H1 (cell line): ENCODE measurements around the gene CUL4A.

ENCODE experiments used
- POLR2AphosphoS5 ChIP-seq: IDR thresholded peaks from 2 replicates; pipeline ENCODE4 v1.6.1; 2011; ENCODE audit warnings: low read depth, low read length
- RFX5 ChIP-seq: IDR thresholded peaks from 2 replicates; pipeline ENCODE4 v1.6.1; 2011; ENCODE audit warnings: low read depth, low read length, improper control_type of control experiment, borderline replicate concordance
- TAF1 ChIP-seq: IDR thresholded peaks from 2 replicates; pipeline ENCODE4 v1.6.1; 2011; ENCODE audit warnings: mild to moderate bottlenecking, low read depth, low read length
- TF ChIP-seq, protein P1 (sequence below), 3 experiments: IDR thresholded peaks; 1 replicate in 2 of 3; 2 replicates in 1 of 3; pipeline versions ENCODE4 v1.5.1 to v1.6.1; 2011; ENCODE audit warnings: low read length in 3 of 3, mild to moderate bottlenecking in 3 of 3, inconsistent platforms in 2 of 3, low read depth in 1 of 3, moderate library complexity in 1 of 3; ENCODE audit not compliant: insufficient read depth in 1 of 3; ENCODE audit errors: control extremely low read depth in 1 of 3
- TF ChIP-seq, protein P2 (sequence below): IDR thresholded peaks from 2 replicates; pipeline ENCODE4 v1.6.1; 2012; ENCODE audit warnings: inconsistent platforms

DNA sequence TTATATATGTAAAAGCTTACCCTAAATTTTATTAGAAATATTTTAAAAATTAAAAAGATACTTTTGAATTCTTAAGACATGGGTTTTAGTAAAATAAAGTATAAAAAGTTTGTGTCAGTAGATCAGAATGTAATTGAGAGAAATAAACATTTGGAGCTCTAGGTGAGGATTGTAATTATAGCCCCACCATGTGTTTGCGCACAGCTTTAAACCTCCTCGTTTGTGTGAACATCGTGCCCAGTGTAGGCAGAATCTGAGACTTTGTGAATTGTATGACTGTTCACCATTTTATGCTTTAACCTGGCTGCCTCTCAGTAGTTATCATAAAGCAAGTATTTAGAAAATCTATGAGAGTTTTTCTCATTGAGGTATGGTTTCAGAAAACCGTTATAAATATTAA is 29.1 kb downstream of the CUL4A start:
- TF ChIP-seq, protein P1, sequence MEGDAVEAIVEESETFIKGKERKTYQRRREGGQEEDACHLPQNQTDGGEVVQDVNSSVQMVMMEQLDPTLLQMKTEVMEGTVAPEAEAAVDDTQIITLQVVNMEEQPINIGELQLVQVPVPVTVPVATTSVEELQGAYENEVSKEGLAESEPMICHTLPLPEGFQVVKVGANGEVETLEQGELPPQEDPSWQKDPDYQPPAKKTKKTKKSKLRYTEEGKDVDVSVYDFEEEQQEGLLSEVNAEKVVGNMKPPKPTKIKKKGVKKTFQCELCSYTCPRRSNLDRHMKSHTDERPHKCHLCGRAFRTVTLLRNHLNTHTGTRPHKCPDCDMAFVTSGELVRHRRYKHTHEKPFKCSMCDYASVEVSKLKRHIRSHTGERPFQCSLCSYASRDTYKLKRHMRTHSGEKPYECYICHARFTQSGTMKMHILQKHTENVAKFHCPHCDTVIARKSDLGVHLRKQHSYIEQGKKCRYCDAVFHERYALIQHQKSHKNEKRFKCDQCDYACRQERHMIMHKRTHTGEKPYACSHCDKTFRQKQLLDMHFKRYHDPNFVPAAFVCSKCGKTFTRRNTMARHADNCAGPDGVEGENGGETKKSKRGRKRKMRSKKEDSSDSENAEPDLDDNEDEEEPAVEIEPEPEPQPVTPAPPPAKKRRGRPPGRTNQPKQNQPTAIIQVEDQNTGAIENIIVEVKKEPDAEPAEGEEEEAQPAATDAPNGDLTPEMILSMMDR (IDR thresholded peaks at IDR 0.05; ENCODE audit: control extremely low read depth in 1 of 3, insufficient read depth in 1 of 3, low read depth in 1 of 3, low read length in 3 of 3): no peak
- TF ChIP-seq, protein P2, sequence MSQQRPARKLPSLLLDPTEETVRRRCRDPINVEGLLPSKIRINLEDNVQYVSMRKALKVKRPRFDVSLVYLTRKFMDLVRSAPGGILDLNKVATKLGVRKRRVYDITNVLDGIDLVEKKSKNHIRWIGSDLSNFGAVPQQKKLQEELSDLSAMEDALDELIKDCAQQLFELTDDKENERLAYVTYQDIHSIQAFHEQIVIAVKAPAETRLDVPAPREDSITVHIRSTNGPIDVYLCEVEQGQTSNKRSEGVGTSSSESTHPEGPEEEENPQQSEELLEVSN: no peak
- no peak for TF ChIP-seq POLR2AphosphoS5
- no peak for TF ChIP-seq RFX5
- no peak for TF ChIP-seq TAF1
